ENCODE results near the gene RAD17. TPM values are rescaled to one million over a fixed set of nuclear protein-coding genes. Genes with fewer than 3 reads are reported as not detected.

RAD17 gene
- total and polyA plus RNA-seq, 2 of the 8 experiments (the other 6 are each of a cell fraction or from before 2014, with no cell fraction given): 12.9 to 28.1 TPM

- TF ChIP-seq CTCF (IDR thresholded peaks at IDR 0.05; ENCODE audit: control extremely low read depth in 1 of 3, insufficient read depth in 1 of 3, low read depth in 1 of 3, low read length in 3 of 3): peak; percentile 26 to 47 (median 31); a peak in 3 of 4 replicates
- TF ChIP-seq POLR2A (IDR thresholded peaks at IDR 0.05; ENCODE audit: control extremely low read depth in 1 of 2, low read depth in 2 of 2, low read length in 2 of 2): peak; percentile 68 to 89
- peak; percentile 83 for TF ChIP-seq PHF8 (conservative IDR thresholded peaks at IDR 0.05; ENCODE audit: low read depth, low read length)
- peak; percentile 75 for TF ChIP-seq TBP (IDR thresholded peaks at IDR 0.05; ENCODE audit: low read depth, low read length)
- no peak for TF ChIP-seq RFX5 (IDR thresholded peaks at IDR 0.05; ENCODE audit: borderline replicate concordance, low read depth, low read length)
- no peak for TF ChIP-seq SUZ12 (IDR thresholded peaks at IDR 0.05; ENCODE audit: low read length)
- TF ChIP-seq RBBP5 (IDR thresholded peaks at IDR 0.05; ENCODE audit: borderline replicate concordance, low read depth, low read length): peak; percentile 44; the same call in 1 of the 2 replicates
- TF ChIP-seq CREB1 (IDR thresholded peaks at IDR 0.05): 0 out of 2 replicates have a peak, but pooled peaks have one; percentile 20
- no peak for TF ChIP-seq BCL11A (IDR thresholded peaks at IDR 0.05; ENCODE audit: low read depth in 2 of 2, low read length in 2 of 2)
- no peak for TF ChIP-seq ZNF274 (IDR thresholded peaks at IDR 0.05; ENCODE audit: borderline replicate concordance, extremely low read depth, low read length)
- no peak for TF ChIP-seq SP4 (IDR thresholded peaks at IDR 0.05; ENCODE audit: low read length)
- TF ChIP-seq KDM4A (IDR thresholded peaks at IDR 0.05; ENCODE audit: low read depth, low read length, severe bottlenecking): peak; percentile 51
- TF ChIP-seq YY1 (IDR thresholded peaks at IDR 0.05; ENCODE audit: low read depth, low read length): peak; percentile 28; the same call in 1 of the 2 replicates
- TF ChIP-seq SP1 (IDR thresholded peaks at IDR 0.05; ENCODE audit: low read depth, low read length): no peak
- peak; percentile 90 for TF ChIP-seq USF2 (IDR thresholded peaks at IDR 0.05; ENCODE audit: low read length)
- TF ChIP-seq TAF7 (optimal IDR thresholded peaks at IDR 0.05; ENCODE audit: borderline replicate concordance, low read depth, low read length): peak; percentile 89
- TF ChIP-seq E2F6 (IDR thresholded peaks at IDR 0.05): peak; percentile 72
- no peak for TF ChIP-seq POU5F1 (IDR thresholded peaks at IDR 0.05; ENCODE audit: low read depth, low read length)
- peak; percentile 49 to 51 for TF ChIP-seq RAD21 (IDR thresholded peaks at IDR 0.05 in 1 of 2, conservative IDR thresholded peaks at IDR 0.05 in 1 of 2; ENCODE audit: low read depth in 2 of 2, low read length in 2 of 2)
- TF ChIP-seq NRF1 (IDR thresholded peaks at IDR 0.05; ENCODE audit: low read depth, low read length): peak; percentile 58
Observed at GRCh38 chr5:69414885-69415583, 45.4 kb downstream of the RAD17 start, which contains the start of gene MARVELD2 (continued).
